IPS-11a (cell line): ENCODE data around the gene TCF12.
"Not testable (repeated sequence)": the region's sequence is repeated elsewhere in the genome, so short reads cannot be mapped to it uniquely, and the experiment has no call there.

Experiments
- H3K4me3 ChIP-seq: one replicate; pipeline ENCODE4 v1.5.1; 2013; ENCODE audit warnings: low read depth, low read length, control low read depth

Gene TCF12

GRCh38 chr15:56944485-56944884, 26.0 kb downstream of the TCF12 start:
- H3K4me3 ChIP-seq: no peak overlapping the region

GRCh38 chr15:56946150-56946549, 27.7 kb downstream of the TCF12 start:
- H3K4me3 ChIP-seq: no peak overlapping the region

- no peak overlapping the region for H3K4me3 ChIP-seq
These were observed 29.7 kb downstream of the TCF12 start for GRCh38 chr15:56948000-56948763.

GRCh38 chr15:56948764-56949101, 30.3 kb downstream of the TCF12 start:
- H3K4me3 ChIP-seq: no peak overlapping the region

GRCh38 chr15:56950979-56951378, 32.5 kb downstream of the TCF12 start:
- H3K4me3 ChIP-seq: no peak overlapping the region

GRCh38 chr15:56953790-56954189, 35.3 kb downstream of the TCF12 start:
- H3K4me3 ChIP-seq: no peak overlapping the region

- not testable (repeated sequence) for H3K4me3 ChIP-seq
These were observed 36.6 kb downstream of the TCF12 start for GRCh38 chr15:56955011-56955410.

GRCh38 chr15:56956538-56956937, 38.1 kb downstream of the TCF12 start:
- no peak overlapping the region for H3K4me3 ChIP-seq

GRCh38 chr15:56957812-56958406, 39.5 kb downstream of the TCF12 start:
- H3K4me3 ChIP-seq: no peak overlapping the region

- no peak overlapping the region for H3K4me3 ChIP-seq
These were observed 40.8 kb downstream of the TCF12 start for GRCh38 chr15:56959318-56959648.

GRCh38 chr15:56960116-56960515, 41.7 kb downstream of the TCF12 start:
- no peak overlapping the region for H3K4me3 ChIP-seq

GRCh38 chr15:56963126-56963525, 44.7 kb downstream of the TCF12 start:
- H3K4me3 ChIP-seq: no peak overlapping the region

GRCh38 chr15:56963710-56964109, 45.3 kb downstream of the TCF12 start:
- no peak overlapping the region for H3K4me3 ChIP-seq

GRCh38 chr15:56964182-56964581, 45.7 kb downstream of the TCF12 start:
- no peak overlapping the region for H3K4me3 ChIP-seq

- H3K4me3 ChIP-seq: no peak overlapping the region
These were observed 47.0 kb downstream of the TCF12 start for GRCh38 chr15:56965231-56966013.

GRCh38 chr15:56967336-56967735, 48.9 kb downstream of the TCF12 start:
- H3K4me3 ChIP-seq: no peak overlapping the region

GRCh38 chr15:56968256-56968655, 49.8 kb downstream of the TCF12 start:
- no peak overlapping the region for H3K4me3 ChIP-seq

- H3K4me3 ChIP-seq: no peak overlapping the region
These were observed 50.4 kb downstream of the TCF12 start for GRCh38 chr15:56968821-56969220.

GRCh38 chr15:56969265-56969895, 50.9 kb downstream of the TCF12 start:
- H3K4me3 ChIP-seq: no peak overlapping the region

GRCh38 chr15:56971571-56971970, 53.1 kb downstream of the TCF12 start:
- H3K4me3 ChIP-seq: no peak overlapping the region

GRCh38 chr15:56972016-56972415, 53.6 kb downstream of the TCF12 start:
- no peak overlapping the region for H3K4me3 ChIP-seq

- no peak overlapping the region for H3K4me3 ChIP-seq
These were observed 54.0 kb downstream of the TCF12 start for GRCh38 chr15:56972426-56972825.
